H1 (cell line): Measurements from ENCODE around the gene ZNF618.

Experiments used
- CEBPB ChIP-seq: IDR thresholded peaks from 2 replicates; pipeline ENCODE4 v1.6.1; 2012; ENCODE audit warnings: low read depth, low read length
- CTCF ChIP-seq, 3 experiments: IDR thresholded peaks; 1 replicate in 2 of 3; 2 replicates in 1 of 3; pipeline versions ENCODE4 v1.5.1 to v1.6.1; 2011; ENCODE audit warnings: low read length in 3 of 3, mild to moderate bottlenecking in 3 of 3, inconsistent platforms in 2 of 3, low read depth in 1 of 3, moderate library complexity in 1 of 3; ENCODE audit not compliant: insufficient read depth in 1 of 3; ENCODE audit errors: control extremely low read depth in 1 of 3
- EGR1 ChIP-seq: IDR thresholded peaks from 2 replicates; pipeline ENCODE4 v1.6.1; 2011; ENCODE audit warnings: low read depth, low read length, borderline replicate concordance
- NRF1 ChIP-seq: IDR thresholded peaks from 2 replicates; pipeline ENCODE4 v1.6.1; 2011; ENCODE audit warnings: mild to moderate bottlenecking, low read depth, low read length, improper control_type of control experiment
- SRF ChIP-seq: IDR thresholded peaks from 2 replicates; pipeline ENCODE4 v1.6.1; 2011; ENCODE audit warnings: mild to moderate bottlenecking, low read depth, low read length, moderate library complexity
- TF ChIP-seq, protein P1 (sequence below): IDR thresholded peaks from 2 replicates; pipeline ENCODE4 v1.6.1; 2012; ENCODE audit warnings: low read length, inconsistent platforms

DNA sequence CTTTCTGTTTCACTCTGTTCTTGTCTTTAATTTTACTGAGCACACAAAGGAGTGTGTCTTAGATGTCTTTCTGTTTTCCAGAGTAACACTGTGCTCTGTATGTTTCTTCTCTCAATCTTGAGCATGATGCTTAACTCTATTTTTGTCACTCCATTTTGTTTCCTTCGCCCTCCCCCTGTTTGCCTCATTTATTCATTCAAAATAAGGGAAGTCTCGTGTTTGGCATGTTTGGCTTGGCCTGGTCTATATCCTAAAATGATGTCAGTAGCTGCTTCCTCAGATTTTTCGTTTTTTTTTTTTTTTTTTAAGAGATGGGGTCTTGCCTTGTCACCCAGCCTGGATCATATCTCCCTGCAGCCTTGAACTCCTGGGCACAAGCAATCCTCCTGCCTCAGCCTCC lies 22.0 kb downstream of the ZNF618 start:
- TF ChIP-seq CTCF (IDR thresholded peaks at IDR 0.05; ENCODE audit: control extremely low read depth in 1 of 3, insufficient read depth in 1 of 3, low read depth in 1 of 3, low read length in 3 of 3): no peak
- TF ChIP-seq SRF: no peak
- TF ChIP-seq, protein P1, sequence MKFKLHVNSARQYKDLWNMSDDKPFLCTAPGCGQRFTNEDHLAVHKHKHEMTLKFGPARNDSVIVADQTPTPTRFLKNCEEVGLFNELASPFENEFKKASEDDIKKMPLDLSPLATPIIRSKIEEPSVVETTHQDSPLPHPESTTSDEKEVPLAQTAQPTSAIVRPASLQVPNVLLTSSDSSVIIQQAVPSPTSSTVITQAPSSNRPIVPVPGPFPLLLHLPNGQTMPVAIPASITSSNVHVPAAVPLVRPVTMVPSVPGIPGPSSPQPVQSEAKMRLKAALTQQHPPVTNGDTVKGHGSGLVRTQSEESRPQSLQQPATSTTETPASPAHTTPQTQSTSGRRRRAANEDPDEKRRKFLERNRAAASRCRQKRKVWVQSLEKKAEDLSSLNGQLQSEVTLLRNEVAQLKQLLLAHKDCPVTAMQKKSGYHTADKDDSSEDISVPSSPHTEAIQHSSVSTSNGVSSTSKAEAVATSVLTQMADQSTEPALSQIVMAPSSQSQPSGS: no peak
- TF ChIP-seq NRF1: no peak
- no peak for TF ChIP-seq CEBPB
- no peak for TF ChIP-seq EGR1
